ENCODE results near the gene CTU2. TPM values are rescaled to one million over a fixed set of nuclear protein-coding genes. Genes with fewer than 3 reads are reported as not detected.
A peak's percentile ranks its signal among the peaks of the same experiment; 100 is the strongest.

CTU2 gene
- total RNA-seq, 1 donor from 2014 or later, result 21.3 TPM

- Histone ChIP-seq H3K27me3 (no peaks in the 10 kb centered on the region), H3K27ac (no peak overlapping the region), H3K4me3 (no peak overlapping the region), H3K4me1 (peaks cover 5% of the 10 kb centered on the region), H3K9me3 (no peaks in the 10 kb centered on the region), H3K36me3 (peaks cover 65% of the 10 kb centered on the region)
- intact Hi-C loops (cut with DNase I), result no loop called here
- DNase-seq (no peak), ATAC-seq (no peak)
- TF ChIP-seq CTCF (IDR thresholded peaks at IDR 0.05), result no peak
Measured at GRCh38 chr16:88736496-88736895, 30.2 kb downstream of the CTU2 start.

GRCh38 chr16:88737298-88738150 lies 31.2 kb downstream of the CTU2 start:
- Histone ChIP-seq H3K27ac (no peak overlapping the region), H3K4me1 (peaks cover 5% of the 10 kb centered on the region), H3K9me3 (no peaks in the 10 kb centered on the region), H3K36me3 (peaks cover 55% of the 10 kb centered on the region), H3K27me3 (no peaks in the 10 kb centered on the region), H3K4me3 (no peak overlapping the region)
- DNase-seq (peak; percentile 92), ATAC-seq (peak; percentile 92)
- intact Hi-C loops (cut with DNase I), result no loop called here
- peak; percentile 100 for TF ChIP-seq CTCF (IDR thresholded peaks at IDR 0.05)

- Histone ChIP-seq H3K27ac (no peak overlapping the region), H3K27me3 (no peaks in the 10 kb centered on the region), H3K4me3 (no peak overlapping the region), H3K36me3 (peaks cover 46% of the 10 kb centered on the region), H3K4me1 (peaks cover 5% of the 10 kb centered on the region), H3K9me3 (no peaks in the 10 kb centered on the region)
- no peak for TF ChIP-seq CTCF (IDR thresholded peaks at IDR 0.05)
- ATAC-seq (no peak), DNase-seq (no peak)
- intact Hi-C loops (cut with DNase I), result no loop called here
Measured at GRCh38 chr16:88738151-88739084, 32.1 kb downstream of the CTU2 start.

- ATAC-seq (no peak), DNase-seq (no peak)
- intact Hi-C loops (cut with DNase I), result no loop called here
- H3K4me3 ChIP-seq, result no peak overlapping the region
- no peak overlapping the region for H3K27ac ChIP-seq
- no peak for TF ChIP-seq CTCF (IDR thresholded peaks at IDR 0.05)
- no peaks in the 10 kb centered on the region for H3K9me3 ChIP-seq
- no peaks in the 10 kb centered on the region for H3K27me3 ChIP-seq
- peaks cover 37% of the 10 kb centered on the region for H3K36me3 ChIP-seq
- peaks cover 14% of the 10 kb centered on the region for H3K4me1 ChIP-seq
Measured at GRCh38 chr16:88739139-88739976, 33.1 kb downstream of the CTU2 start.

Data from upper lobe of right lung (tissue), 1 donor.